ENCODE data around the gene PCDHGA2.

GRCh38 chr5:141351591-141351990, 13.0 kb downstream of the PCDHGA2 start:
- no peak for TF ChIP-seq POLR2A (IDR thresholded peaks at IDR 0.05; ENCODE audit: low read depth, low read length)
- TF ChIP-seq POLR2AphosphoS5 (IDR thresholded peaks at IDR 0.05; ENCODE audit: low read depth, low read length) = no peak
- TF ChIP-seq SPI1 (IDR thresholded peaks at IDR 0.05; ENCODE audit: low read depth, low read length) = no peak
- TF ChIP-seq TAF1 (IDR thresholded peaks at IDR 0.05; ENCODE audit: low read depth, low read length) = no peak
- no peak for TF ChIP-seq PAX5 (IDR thresholded peaks at IDR 0.05; ENCODE audit: insufficient read depth, low read length, severe bottlenecking)
